Fibroblast of skin of back (primary cell): ENCODE measurements around the gene PDZD2.

Experiments used
- DNase-seq: peaks from one replicate; pipeline ENCODE4 v3.0.0-alpha.2; 2013

PDZD2 gene

DNA sequence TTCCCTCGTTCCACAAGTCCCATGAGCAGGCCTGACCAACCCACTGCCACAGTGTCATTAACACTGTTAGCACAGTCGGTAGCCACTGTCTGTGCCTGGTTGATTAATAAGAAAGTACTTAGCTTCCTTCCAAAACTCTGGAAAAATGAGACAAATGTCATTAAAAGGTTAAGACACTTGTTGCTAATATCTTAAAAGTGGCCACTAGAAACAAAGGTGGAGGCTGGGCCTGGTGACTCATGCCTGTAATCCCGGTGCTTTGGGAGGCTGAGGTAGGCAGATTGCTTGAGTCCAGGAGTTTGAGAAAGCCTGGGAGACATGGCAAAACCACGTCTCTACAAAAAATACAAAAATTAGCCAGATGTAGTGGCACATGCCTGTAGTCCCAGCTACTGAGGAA is 194.0 kb downstream of the PDZD2 start:
- DNase-seq: no peak

DNA sequence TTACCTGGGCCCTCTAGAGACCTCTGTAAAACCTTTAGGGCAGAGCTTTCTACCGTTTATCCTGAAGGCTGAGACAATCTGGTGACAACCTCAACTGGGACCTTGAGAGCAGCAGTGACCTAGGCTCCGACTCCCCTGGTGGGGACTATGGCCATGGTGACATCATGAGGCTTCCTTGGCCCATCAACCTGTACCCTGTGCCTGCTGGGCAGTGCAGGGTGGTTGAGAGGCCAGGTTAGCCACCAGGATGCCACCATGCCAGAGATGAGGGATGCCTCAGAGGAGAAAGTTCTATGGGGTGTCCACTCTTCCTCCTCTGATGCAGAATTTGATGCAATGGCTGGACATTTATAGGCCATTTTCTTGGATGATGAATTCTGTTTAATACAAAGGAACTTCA is 194.8 kb downstream of the PDZD2 start:
- no peak for DNase-seq

GRCh38 chr5:31844622-31845345 is 205.9 kb downstream of the PDZD2 start:
- no peak for DNase-seq

- peak; percentile 34 for DNase-seq
Observed at GRCh38 chr5:31845361-31845760, 206.4 kb downstream of the PDZD2 start.

GRCh38 chr5:31846934-31847333 is 208.0 kb downstream of the PDZD2 start:
- DNase-seq: no peak

DNA sequence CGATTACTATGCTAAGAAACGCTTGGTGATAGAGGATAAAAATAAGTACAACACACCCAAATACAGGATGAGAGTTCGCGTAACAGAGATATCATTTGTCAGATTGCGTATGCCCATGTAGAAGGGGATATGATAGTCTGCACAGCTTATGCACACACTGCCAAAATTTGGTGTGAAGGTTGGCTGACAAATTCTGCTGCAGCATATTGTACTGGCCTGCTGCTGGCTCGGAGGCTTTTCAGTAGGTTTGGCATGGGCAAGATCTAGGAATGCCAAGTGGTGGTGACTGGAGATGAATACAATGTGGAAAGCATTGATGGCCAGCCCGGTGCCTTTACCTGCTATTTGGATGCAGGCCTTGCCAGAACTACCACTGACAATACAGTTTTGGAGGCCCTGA is 208.4 kb downstream of the PDZD2 start:
- no peak for DNase-seq

DNA sequence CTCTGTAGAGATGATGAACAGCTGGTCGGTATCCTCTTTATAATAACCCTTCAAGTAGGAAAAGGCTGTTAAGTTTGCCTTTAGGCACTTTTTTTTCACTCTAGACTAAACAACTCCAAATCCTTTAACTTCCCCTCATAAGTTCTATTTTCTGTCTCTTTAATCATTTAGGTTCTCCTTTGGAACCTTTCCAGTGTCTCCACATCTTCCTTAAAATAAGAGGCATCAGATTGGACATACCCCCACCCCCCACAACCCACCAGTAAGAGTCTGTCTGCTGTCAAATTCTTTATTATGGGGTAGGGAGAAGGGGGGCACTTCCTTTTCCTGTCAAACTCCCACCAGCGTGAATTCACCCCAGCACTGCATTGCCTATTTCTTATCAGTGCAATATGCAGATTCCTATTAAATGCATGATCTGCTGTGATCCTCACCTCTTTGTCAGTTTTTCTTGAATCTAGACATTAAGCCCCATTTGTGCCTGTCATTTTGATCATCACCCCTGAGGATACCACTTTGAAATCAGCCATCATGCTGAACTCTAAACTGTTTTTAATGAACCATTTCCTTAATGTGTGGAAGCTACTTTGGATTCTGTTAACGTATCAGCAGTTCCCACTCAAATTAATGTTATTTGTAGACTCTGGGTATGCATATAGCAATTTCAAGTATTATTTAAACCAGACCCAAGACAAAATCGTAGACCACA is 212.2 kb downstream of the PDZD2 start:
- DNase-seq: no peak

DNA sequence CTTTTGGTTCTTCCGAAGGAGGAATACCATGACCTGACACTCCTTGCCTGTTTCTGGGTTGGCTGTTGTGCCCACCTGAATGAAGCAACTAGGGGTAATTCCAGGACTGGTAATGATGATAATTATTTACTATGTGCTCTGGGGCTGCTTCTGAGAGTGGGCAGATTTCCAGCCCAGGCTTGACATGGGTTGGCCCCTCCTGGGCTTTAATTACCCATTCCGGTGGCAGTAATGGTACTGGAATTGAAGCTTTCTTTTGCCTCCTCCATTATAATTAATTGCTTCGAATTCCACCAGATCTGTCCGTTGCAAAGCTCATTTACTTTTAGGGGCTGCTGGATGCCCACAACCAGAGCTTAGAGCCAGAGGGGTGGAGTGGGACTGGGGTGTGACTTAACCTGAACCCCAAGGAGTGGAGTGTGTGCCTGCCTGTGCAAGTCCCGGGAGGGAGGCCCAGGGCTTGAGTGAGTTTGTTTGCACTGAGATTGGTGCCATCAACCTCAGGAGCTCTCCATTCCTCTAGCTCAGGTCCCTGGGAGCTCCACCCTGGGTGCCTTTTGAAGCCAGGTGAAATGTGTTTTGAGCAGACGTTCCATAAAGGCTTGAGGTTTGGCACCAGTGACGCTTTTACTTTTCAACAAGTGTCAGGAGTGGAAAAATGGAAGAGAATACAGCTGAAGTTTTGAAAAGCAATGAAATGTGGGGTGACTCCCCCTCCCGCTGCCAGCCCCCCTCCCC is 214.6 kb downstream of the PDZD2 start:
- no peak for DNase-seq

GRCh38 chr5:31854181-31855133 is 215.5 kb downstream of the PDZD2 start:
- peak; percentile 59 for DNase-seq

DNA sequence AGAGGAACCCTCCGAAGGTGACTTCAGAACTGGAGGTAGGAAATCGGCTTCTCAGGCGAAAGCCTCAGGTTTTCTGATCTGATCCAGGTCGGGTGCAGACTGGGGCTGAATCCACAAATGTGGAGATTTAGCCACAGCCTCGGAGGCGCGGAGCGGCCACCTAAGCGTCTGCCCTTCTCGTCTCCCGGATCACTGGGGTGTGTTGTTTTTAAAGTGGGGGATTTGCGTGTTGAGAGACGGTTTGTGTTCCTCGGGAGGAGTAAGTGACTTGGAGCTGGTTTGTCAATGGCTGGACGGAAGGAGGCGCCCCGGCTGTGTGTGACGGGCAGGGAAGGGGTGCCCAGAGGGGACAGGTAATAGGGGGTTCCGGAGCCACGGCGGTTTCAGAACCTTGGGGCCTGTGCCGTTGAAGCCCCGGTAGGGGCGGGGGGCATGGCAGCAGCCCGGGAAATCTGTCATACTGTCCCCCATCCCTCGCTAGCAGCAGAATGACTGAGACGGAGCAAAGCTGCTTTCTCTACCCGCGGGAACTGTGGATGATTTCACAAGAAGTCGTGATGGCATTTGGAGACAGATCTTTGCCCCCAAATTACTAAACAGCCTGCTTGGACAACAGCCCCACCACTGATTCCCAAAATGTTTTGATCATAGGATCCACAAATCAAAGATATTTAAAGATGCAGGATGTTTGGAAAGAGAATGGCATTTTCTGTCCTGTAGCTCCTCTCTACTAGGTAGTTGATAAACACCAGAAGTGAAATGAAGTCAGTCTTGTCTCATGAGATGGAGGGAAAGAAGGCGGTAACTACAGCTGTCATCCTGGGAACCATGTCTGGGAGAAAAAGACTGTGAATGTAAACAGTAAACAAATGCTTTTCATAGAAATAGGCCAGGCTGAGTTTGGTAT is 216.5 kb downstream of the PDZD2 start:
- DNase-seq: no peak

- no peak for DNase-seq
Observed at GRCh38 chr5:31859096-31859495, 220.2 kb downstream of the PDZD2 start.

GRCh38 chr5:31860278-31860677 is 221.3 kb downstream of the PDZD2 start:
- DNase-seq: no peak

- DNase-seq: no peak
Observed at GRCh38 chr5:31860726-31861433, 221.9 kb downstream of the PDZD2 start.

DNA sequence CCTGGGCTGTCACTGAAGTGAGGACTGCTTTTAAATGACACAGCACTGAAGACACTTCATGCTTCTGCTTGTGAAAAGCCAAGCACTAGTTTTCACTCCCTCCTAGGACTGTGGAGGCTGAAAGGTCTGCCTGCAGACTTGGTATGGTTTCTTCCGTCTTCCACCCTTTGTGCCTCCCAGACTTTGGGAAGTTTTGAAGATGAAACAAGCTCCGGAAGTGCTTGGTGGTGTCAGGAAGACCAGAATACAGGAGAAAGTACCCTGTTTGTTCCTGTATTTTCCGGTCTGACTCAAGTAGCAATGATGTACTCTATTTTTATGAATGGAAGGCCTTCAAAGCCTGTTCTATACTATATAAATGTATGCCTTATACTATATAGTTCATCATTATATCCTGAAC is 222.7 kb downstream of the PDZD2 start:
- no peak for DNase-seq

GRCh38 chr5:31863991-31864411 is 225.1 kb downstream of the PDZD2 start:
- no peak for DNase-seq

- no peak for DNase-seq
Observed at GRCh38 chr5:31866166-31866565, 227.2 kb downstream of the PDZD2 start.

DNA sequence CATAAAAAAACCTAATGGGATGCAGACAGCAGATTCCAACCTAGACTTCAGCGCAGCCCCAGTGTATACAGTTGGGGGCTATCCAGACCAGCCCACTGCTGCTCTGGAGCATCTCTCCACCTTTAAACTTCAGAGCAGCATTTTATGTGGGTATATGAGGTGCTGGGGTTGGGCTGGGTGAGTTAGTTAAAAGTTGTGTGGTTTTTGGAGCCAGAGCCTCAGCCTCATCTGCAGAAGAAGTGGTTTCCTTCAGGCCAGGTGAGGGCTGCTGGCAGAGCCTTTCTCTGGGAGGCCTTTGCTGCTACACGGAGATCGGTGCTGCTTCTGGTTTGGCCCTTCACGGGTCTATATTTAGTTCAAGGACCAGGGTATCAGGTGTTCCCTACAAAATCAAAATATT is 228.3 kb downstream of the PDZD2 start:
- DNase-seq: no peak

- no peak for DNase-seq
Observed at GRCh38 chr5:31880449-31880848, 241.5 kb downstream of the PDZD2 start.

- DNase-seq: no peak
Observed at GRCh38 chr5:31884896-31885295, 246.0 kb downstream of the PDZD2 start.

- no peak for DNase-seq
Observed at GRCh38 chr5:31886206-31886605, 247.3 kb downstream of the PDZD2 start.

DNA sequence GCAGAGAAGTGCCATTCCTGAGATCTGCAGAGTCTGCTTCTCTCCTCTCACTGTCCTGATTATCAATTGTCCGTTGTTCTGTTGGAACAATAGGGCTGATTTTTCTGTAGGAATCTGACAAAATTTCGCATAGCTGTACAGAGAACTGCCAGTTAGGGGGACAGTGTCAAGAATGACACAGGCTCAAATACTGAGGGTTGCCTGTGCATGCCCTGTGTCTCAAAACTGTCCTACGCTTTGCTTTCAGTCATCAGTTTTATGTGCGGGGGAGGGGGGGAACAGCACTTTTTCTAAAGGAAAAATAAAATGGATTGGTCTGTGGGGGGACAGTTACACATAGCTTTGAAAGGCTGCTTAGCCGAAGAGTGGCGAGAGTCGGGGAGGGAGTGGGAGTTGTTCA is 248.6 kb downstream of the PDZD2 start:
- DNase-seq: no peak
